Activated CD4-positive, alpha-beta memory T cell treated with anti-CD3 and anti-CD28 coated beads, Interleukin-2, amount 10 ng/mL, durations not matched to agents 7 days and 5 days (primary cell): ENCODE measurements around the gene MAGEA6. TPM values are rescaled to one million over a fixed set of nuclear protein-coding genes. Genes with fewer than 3 reads are reported as not detected.
"Not testable (repeated sequence)": the region's sequence is repeated elsewhere in the genome, so short reads cannot be mapped to it uniquely, and the experiment has no call there.

Source experiments
- CTCF ChIA-PET: fragments of 350-600 bp; sonication (Branson Sonifier 250); formaldehyde crosslinking; loops from one replicate; lab custom pipeline; 2021; ENCODE audit warnings: antibody characterized with exemption, inconsistent platforms; lab: Charles Lee
- POLR2A ChIA-PET: fragments of 350-600 bp; sonication (Branson Sonifier 250); formaldehyde crosslinking; loops from one replicate; lab custom pipeline; 2021; ENCODE audit warnings: antibody characterized with exemption; lab: Charles Lee
- DNase-seq: peaks from one replicate; pipeline ENCODE4 v3.0.0-alpha.2; 2020
- H3K27ac Mint-ChIP-seq: one replicate; pipeline ENCODE4 v1.8.0; 2021; ENCODE audit warnings: mild to moderate bottlenecking, mixed read lengths
- H3K27me3 Mint-ChIP-seq: one replicate; pipeline ENCODE4 v1.8.0; 2021; ENCODE audit warnings: mixed read lengths
- H3K36me3 Mint-ChIP-seq: one replicate; pipeline ENCODE4 v1.8.0; 2021; ENCODE audit warnings: low read depth, mixed read lengths
- H3K4me1 Mint-ChIP-seq: one replicate; pipeline ENCODE4 v1.8.0; 2021; ENCODE audit warnings: mixed read lengths
- H3K4me3 Mint-ChIP-seq: one replicate; pipeline ENCODE4 v1.8.0; 2021; ENCODE audit warnings: mild to moderate bottlenecking, mixed read lengths
- H3K9me3 Mint-ChIP-seq: one replicate; pipeline ENCODE4 v1.8.0; 2021; ENCODE audit warnings: mixed read lengths
- total RNA-seq, 2 experiments: library from RNA; stranded (reverse); gene quantifications; one replicate each; pipeline ENCODE4 v1.2.3, GENCODE V29; 2021

Gene MAGEA6, protein sequence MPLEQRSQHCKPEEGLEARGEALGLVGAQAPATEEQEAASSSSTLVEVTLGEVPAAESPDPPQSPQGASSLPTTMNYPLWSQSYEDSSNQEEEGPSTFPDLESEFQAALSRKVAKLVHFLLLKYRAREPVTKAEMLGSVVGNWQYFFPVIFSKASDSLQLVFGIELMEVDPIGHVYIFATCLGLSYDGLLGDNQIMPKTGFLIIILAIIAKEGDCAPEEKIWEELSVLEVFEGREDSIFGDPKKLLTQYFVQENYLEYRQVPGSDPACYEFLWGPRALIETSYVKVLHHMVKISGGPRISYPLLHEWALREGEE
- total RNA-seq = not detected

DNA sequence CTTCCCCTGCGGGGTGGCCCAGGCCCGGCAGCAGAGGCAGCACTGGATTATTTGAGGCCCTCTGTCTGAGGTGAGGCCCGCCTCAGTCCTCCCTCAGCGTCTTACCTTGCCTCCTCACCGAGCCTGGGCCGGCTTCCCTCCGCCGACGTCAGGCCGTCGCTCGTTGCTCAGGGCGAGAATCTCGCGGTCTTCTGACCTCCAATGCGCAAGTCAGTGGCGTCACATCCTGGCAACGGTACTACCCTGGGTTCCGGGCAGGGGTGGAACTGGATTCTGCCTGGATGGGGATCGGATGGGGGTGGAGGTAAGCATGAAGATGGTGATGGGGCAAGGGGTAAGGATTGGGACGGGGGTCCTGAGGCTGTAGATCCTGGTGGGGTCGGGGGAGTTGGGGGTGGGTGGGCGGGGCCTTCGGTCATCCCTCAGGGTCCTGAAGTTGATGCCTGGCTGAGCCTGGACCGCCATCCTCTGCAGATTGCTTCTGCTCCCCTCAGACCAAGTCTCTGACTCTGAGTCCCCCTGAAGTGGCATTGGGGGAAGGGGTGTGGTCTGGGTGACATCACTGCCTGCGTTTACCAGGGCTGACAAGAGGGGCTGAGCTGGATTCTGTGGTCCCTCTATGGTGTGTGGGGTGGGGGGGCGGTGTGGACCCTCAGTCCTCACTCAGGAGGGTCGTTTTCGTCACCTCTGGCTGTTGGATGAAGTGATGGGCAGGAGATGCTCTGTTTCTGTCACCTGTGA lies at the start of gene MAGEA6:
Gene MAGEA6, minus strand, starts transcription at position 141 of the 741 bp plus-strand sequence. CDS start 2,039 bp downstream, outside the sequence.
- H3K27ac Mint-ChIP-seq, H3K4me1 Mint-ChIP-seq, H3K36me3 Mint-ChIP-seq, H3K4me3 Mint-ChIP-seq, H3K9me3 Mint-ChIP-seq, DNase-seq, POLR2A ChIA-PET, CTCF ChIA-PET, H3K27me3 Mint-ChIP-seq: not testable (repeated sequence)

DNA sequence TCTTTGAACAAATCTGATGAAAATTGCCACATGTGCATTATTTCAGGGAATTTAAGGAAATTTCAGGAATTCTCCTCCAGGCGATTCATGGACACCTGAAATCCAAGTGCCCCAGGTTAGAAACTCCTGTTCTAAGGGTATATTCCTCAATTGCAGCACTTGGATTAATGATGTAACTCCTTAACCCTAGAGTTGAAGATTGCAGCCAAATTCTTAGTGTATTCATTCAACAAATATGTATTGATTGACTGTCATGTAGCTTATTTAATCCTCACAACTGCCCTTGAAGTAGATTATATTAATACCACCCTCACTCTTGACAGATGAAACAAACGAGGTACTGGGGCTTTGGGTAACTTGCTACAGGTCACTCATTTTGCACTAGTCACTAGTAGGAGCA lies 49.8 kb upstream of the MAGEA6 start:
- no peak for DNase-seq
- ChIA-PET CTCF (no interaction called here), POLR2A (no interaction called here)
- Mint-ChIP-seq H3K4me3 (no peak overlapping the region), H3K36me3 (no peaks in the 10 kb centered on the region), H3K27me3 (peaks cover 9% of the 10 kb centered on the region), H3K9me3 (no peaks in the 10 kb centered on the region), H3K27ac (no peak overlapping the region), H3K4me1 (peaks cover 3% of the 10 kb centered on the region)

DNA sequence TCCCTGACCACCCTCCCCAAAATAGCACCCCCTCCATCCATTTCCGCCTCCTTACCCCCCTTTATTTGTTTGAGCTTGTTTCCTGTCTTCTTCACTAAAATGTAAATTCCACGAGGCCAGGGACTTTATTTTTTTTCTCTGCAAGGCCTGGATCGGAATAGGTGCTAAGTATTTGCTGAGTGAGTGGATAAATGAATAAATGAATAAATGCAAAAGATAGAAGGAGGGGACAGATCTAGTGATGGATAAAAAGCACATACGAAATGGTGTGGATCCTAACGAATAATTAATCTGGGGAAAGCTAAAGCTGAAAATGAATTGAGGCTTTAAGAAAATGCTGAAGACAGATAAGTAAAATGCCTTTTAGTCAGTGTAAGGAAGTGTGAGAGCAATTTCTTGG lies 48.9 kb upstream of the MAGEA6 start:
- ChIA-PET CTCF (no interaction called here), POLR2A (no interaction called here)
- Mint-ChIP-seq H3K4me1 (peaks cover 6% of the 10 kb centered on the region), H3K36me3 (no peaks in the 10 kb centered on the region), H3K9me3 (no peaks in the 10 kb centered on the region), H3K27me3 (peaks cover 9% of the 10 kb centered on the region), H3K4me3 (no peak overlapping the region), H3K27ac (no peak overlapping the region)
- no peak for DNase-seq

DNA sequence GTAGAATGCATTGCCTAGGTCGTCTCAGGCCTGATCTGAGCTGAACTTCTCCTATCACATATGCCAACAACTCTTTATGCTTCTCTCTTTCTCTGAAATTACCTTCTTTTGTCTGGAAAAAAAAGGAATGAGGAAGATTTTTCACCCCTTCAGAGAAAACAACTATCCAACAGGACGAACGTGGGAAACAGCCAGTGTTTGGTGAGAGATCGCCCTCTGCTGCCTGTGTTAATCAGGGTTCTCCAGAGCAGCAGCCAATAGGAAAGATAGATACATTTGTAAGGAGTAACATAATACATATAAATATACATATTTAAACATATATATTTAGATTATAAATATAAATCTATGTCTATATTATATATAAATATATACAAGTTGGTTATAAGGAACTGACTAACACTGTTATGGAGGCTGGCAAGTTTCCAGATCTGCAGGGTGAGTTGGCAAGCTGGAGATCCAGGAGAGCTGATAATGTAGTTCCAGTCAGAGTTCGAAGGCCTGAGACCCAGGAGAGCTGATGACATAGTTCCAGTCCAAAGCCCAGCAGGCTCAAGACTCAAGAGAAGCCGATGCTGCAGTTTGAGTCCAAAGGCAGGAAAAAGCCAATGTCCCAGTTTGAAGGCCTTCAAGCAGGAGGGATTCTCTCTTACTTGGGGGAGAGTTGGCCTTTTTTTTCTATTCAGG lies 47.7 kb upstream of the MAGEA6 start:
- Mint-ChIP-seq H3K27ac (no peak overlapping the region), H3K4me3 (no peak overlapping the region), H3K9me3 (no peaks in the 10 kb centered on the region), H3K4me1 (peaks cover 8% of the 10 kb centered on the region), H3K36me3 (no peaks in the 10 kb centered on the region), H3K27me3 (peaks cover 9% of the 10 kb centered on the region)
- CTCF ChIA-PET = no interaction called here
- DNase-seq = peak; percentile 18
- POLR2A ChIA-PET = no interaction called here

DNA sequence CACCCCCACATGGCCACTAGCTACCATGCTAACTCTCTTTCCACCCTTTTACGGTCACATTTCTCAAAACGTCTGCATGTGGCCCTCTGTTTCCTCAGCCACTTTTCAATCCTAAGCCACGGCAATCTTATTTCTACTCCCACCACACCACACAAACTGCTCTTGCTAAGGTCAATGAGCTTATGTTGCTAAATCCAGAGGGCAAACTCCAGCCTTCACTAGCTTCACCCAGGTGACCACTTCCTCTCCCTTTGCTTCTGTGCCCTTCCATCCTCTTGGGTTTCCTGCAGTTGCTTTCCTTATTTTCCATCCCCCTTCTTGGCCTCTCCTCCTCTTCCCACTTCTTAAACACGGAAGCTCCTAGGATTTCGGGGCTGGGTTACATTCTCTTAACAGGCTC lies 44.6 kb upstream of the MAGEA6 start:
- Mint-ChIP-seq H3K4me3 (no peak overlapping the region), H3K4me1 (peaks cover 8% of the 10 kb centered on the region), H3K36me3 (no peaks in the 10 kb centered on the region), H3K27me3 (peaks cover 6% of the 10 kb centered on the region), H3K9me3 (no peaks in the 10 kb centered on the region), H3K27ac (no peak overlapping the region)
- DNase-seq = no peak
- ChIA-PET POLR2A (interaction anchor here (0.6 kb wide), 1 partner anchor 174 kb away, joined by 3 read pairs; no protein-coding TSS in a partner anchor), CTCF (interaction anchor here (0.7 kb wide), 1 partner anchor 10 kb away, joined by 5 read pairs; no protein-coding TSS in a partner anchor)

DNA sequence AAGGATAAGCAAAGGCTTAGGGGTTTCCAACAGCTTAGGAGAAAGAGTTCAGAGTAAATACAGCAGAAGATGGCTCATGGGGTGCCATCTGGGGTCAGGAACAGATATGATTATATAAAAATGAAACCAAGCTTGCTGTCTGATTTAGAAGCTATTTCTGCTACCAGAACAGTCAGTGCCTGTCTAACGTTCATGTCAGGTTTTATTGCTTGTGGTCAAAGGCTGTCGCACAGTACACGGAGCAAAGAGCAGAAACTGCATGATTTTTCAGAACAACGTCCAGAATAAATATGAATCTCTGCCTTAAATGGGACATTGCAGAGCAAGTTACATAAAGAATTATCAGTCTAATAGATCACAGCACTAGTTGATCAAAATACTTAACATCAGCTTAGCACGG lies 43.7 kb upstream of the MAGEA6 start:
- CTCF ChIA-PET = no interaction called here
- H3K9me3 Mint-ChIP-seq = no peaks in the 10 kb centered on the region

DNA sequence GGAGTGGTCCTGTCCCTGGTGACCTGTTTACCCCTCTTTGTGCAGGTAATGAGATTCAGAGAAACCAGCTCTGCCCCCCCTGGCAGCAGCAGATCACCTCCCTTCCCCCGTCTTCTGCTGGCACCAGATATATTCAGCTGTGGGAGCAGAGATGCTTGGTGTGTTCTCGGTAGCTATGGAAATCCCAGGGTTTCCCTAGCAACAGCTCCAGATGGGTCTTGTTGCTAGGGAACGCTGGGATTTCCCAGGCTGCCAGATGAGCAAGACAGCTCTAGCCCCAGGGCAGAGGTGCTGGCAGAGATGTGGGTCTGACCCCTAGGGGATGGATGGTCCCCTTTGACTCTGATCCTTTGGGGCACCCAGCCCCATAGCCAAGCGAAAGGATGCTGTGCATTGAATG lies 40.9 kb upstream of the MAGEA6 start:
- Mint-ChIP-seq H3K4me1 (peaks cover 12% of the 10 kb centered on the region), H3K4me3 (no peak overlapping the region), H3K36me3 (no peaks in the 10 kb centered on the region), H3K27me3 (peaks cover 3% of the 10 kb centered on the region), H3K9me3 (no peaks in the 10 kb centered on the region), H3K27ac (no peak overlapping the region)
- DNase-seq = no peak
- ChIA-PET POLR2A (no interaction called here), CTCF (no interaction called here)

More for the DNA sequence above, 43.7 kb upstream of the MAGEA6 start:
- H3K4me3 Mint-ChIP-seq = no peak overlapping the region
- peaks cover 8% of the 10 kb centered on the region for H3K4me1 Mint-ChIP-seq
- no peak for DNase-seq
- H3K27me3 Mint-ChIP-seq = peaks cover 6% of the 10 kb centered on the region
- POLR2A ChIA-PET = interaction anchor here (0.6 kb wide), 1 partner anchor 173 kb away, joined by 3 read pairs; no protein-coding TSS in a partner anchor
- H3K36me3 Mint-ChIP-seq = no peaks in the 10 kb centered on the region
- no peak overlapping the region for H3K27ac Mint-ChIP-seq

DNA sequence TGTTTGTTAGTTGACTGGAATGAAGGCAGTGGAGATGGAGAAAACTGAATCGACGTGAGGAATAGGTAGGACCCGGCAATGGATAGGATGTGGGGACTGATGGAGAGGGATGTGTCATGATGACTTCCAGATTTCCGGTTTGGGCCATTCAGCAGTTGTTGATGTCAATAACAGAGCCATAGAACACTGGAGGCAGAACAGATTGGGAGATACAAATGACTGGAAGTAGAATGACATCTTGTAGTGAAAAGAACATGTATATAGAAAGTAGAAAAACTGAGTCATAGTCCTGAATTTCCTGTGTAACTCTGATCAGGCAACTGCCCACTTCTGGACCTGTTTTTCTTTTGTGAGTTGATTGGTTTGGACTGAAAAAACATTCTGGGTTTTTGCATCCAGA lies 36.5 kb upstream of the MAGEA6 start:
- no peak overlapping the region for H3K4me3 Mint-ChIP-seq
- H3K9me3 Mint-ChIP-seq = no peaks in the 10 kb centered on the region
- CTCF ChIA-PET = no interaction called here
- peaks cover 4% of the 10 kb centered on the region for H3K4me1 Mint-ChIP-seq
- H3K36me3 Mint-ChIP-seq = no peaks in the 10 kb centered on the region
- peaks cover 6% of the 10 kb centered on the region for H3K27me3 Mint-ChIP-seq
- POLR2A ChIA-PET = no interaction called here
- DNase-seq = no peak
- H3K27ac Mint-ChIP-seq = no peak overlapping the region

DNA sequence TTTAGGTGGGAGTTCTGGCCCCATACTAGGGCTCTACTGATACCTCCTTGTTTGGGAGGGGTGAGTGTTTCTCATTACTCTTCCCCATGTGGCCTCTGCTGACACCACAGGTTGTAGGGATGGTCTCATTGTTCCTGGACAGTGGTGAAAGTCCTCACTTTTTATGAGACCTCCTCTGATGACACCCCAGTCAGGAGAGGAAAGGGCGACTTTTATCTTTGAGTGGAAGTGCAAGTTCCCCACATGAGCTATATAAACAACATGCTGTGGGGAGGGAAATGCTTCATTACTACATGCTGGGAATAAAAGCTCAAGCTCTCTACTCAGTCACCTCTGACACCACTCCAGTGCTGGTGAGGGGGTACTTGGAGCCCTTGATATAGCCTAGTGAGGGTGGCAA lies 29.5 kb upstream of the MAGEA6 start:
- H3K27me3 Mint-ChIP-seq = peaks cover 13% of the 10 kb centered on the region
- no peaks in the 10 kb centered on the region for H3K4me1 Mint-ChIP-seq
- no peaks in the 10 kb centered on the region for H3K36me3 Mint-ChIP-seq
- ChIA-PET POLR2A (no interaction called here), CTCF (no interaction called here)
- no peak overlapping the region for H3K27ac Mint-ChIP-seq
- no peak for DNase-seq
- H3K4me3 Mint-ChIP-seq = no peak overlapping the region
- no peaks in the 10 kb centered on the region for H3K9me3 Mint-ChIP-seq

DNA sequence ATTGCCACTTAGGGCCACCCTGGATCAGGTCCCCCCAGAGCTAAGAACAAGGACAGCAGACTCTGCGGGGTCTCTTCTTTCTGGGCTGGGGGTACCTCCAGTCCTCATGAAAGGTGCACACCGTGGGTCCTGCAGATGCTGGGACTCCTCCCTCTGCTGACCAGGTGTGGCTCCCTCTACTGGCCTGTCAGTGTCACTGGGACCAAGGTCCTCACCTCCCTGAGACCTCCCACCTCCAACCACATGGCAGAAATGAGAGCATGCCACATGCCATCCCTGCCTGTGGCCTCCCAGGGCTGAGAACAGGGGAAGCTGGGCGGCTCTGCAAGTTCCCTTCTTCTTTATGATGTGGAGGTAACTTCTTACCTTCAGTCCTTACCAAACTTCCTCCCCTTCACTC lies 17.6 kb upstream of the MAGEA6 start:
- H3K4me3 Mint-ChIP-seq, H3K27me3 Mint-ChIP-seq, POLR2A ChIA-PET, H3K9me3 Mint-ChIP-seq, H3K4me1 Mint-ChIP-seq, CTCF ChIA-PET, H3K36me3 Mint-ChIP-seq, H3K27ac Mint-ChIP-seq, DNase-seq: not testable (repeated sequence)

DNA sequence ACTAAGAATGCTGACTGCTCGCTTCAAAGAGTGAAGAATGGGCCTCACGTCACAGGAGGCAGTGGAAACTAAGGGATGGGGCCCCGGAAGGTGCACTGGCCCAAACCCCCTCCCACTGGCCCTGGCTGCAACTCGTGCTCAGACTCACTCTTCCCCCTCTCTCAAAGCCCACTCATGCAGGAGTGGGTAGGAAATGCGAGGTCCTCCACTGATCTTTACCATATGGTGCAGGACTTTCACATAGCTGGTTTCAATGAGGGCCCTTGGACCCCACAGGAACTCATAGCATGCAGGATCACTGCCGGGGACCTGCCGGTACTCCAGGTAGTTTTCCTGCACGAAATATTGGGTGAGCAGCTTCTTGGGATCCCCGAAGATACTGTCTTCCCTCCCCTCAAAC lies 2.9 kb downstream of the MAGEA6 start:
- not testable (repeated sequence) for H3K4me1 Mint-ChIP-seq

DNA sequence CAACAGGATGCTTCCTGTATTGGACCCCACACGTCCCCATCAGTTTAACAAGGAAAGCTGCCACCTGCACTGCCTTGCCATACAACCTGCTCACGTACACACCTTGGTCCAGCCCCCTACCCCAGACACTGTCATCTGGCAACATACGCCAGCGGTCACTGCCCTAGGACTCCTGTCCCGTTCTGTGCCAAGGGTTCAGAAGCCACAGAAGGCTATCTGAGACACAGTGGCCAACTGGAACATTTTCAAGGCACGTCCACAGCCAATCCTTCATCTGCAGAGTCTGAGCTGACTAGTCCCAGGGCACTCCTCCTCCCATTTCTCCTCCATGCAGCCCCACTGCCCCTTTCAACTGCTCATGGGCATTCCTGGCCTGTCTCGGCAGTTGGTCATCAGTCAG lies 7.9 kb downstream of the MAGEA6 start:
- H3K4me3 Mint-ChIP-seq, H3K27ac Mint-ChIP-seq, H3K9me3 Mint-ChIP-seq, CTCF ChIA-PET, H3K36me3 Mint-ChIP-seq, H3K4me1 Mint-ChIP-seq, DNase-seq, H3K27me3 Mint-ChIP-seq, POLR2A ChIA-PET: not testable (repeated sequence)

More for the DNA sequence above, 2.9 kb downstream of the MAGEA6 start:
- H3K9me3 Mint-ChIP-seq, H3K4me3 Mint-ChIP-seq, H3K27me3 Mint-ChIP-seq, POLR2A ChIA-PET, DNase-seq, H3K27ac Mint-ChIP-seq, CTCF ChIA-PET, H3K36me3 Mint-ChIP-seq: not testable (repeated sequence)

DNA sequence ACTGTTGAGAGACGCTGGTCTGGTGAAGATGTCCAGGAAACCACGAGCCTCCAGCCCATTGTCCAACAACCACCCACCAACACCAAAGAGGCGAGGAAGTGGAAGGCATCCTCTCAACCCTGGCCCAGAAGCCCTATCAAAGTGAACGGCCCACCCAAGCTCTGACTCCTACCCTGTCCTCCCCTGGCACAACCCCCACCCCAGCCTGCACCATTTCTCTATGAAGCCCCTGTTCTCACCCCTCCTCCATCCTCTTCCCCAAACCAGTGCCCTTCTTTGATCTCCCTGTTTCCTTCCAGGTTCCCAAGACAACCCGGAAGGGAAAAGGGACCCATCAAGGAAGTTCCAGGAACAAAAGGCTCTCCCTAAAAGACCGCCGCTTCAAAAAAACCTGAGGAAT lies 9.9 kb downstream of the MAGEA6 start:
- CTCF ChIA-PET, H3K27ac Mint-ChIP-seq: not testable (repeated sequence)

More for the DNA sequence above, 9.9 kb downstream of the MAGEA6 start:
- POLR2A ChIA-PET, DNase-seq, H3K27me3 Mint-ChIP-seq, H3K36me3 Mint-ChIP-seq, H3K4me1 Mint-ChIP-seq, H3K4me3 Mint-ChIP-seq, H3K9me3 Mint-ChIP-seq: not testable (repeated sequence)
